GM12892 (cell line): ENCODE measurements around the gene SDHAF4.
"Not testable (repeated sequence)": the region's sequence is repeated elsewhere in the genome, so short reads cannot be mapped to it uniquely, and the experiment has no call there.

Experiments used
- POLR2A ChIP-seq: IDR thresholded peaks from 2 replicates; pipeline ENCODE4 v1.6.1; 2011; ENCODE audit warnings: low read depth, low read length, control low read depth
- POLR2AphosphoS5 ChIP-seq: IDR thresholded peaks from 2 replicates; pipeline ENCODE4 v1.6.1; 2011; ENCODE audit warnings: low read depth, low read length, control low read depth
- TAF1 ChIP-seq: IDR thresholded peaks from 2 replicates; pipeline ENCODE4 v1.6.1; 2011; ENCODE audit warnings: low read depth, mild to moderate bottlenecking, control low read depth, low read length, borderline replicate concordance

- TF ChIP-seq POLR2A, POLR2AphosphoS5, TAF1: not testable (repeated sequence)
Observed at GRCh38 chr6:70562401-70562800, 4.3 kb upstream of the SDHAF4 start.
